RKO (cell line): ENCODE measurements around the gene SPATA31D3.
"Not testable (repeated sequence)": the region's sequence is repeated elsewhere in the genome, so short reads cannot be mapped to it uniquely, and the experiment has no call there.

ENCODE experiments used
- DNase-seq: peaks from one replicate; pipeline ENCODE4 v3.0.0-alpha.2; 2016; ENCODE audit warnings: low spot score

SPATA31D3 gene

GRCh38 chr9:81979196-81979595 lies 35.9 kb downstream of the SPATA31D3 start:
- DNase-seq: no peak

DNA sequence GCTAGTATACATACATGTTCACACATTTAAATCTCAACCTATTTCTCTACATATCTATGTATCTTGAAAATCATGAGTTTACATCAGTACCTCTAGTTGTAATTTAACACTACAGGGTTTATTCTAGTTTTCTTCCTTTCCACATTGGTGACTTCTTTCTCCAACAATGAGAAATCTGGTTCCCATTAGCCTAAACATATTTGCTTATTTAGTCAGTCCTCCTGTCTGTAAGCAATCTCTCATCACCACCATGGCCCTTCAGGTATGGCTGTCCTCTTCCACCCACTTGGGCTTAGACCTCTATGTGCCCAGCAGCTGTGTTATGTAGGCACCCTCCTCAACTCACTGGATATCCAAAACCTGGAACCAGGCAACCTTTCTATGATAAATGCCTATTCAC lies 37.3 kb downstream of the SPATA31D3 start:
- DNase-seq: no peak

DNA sequence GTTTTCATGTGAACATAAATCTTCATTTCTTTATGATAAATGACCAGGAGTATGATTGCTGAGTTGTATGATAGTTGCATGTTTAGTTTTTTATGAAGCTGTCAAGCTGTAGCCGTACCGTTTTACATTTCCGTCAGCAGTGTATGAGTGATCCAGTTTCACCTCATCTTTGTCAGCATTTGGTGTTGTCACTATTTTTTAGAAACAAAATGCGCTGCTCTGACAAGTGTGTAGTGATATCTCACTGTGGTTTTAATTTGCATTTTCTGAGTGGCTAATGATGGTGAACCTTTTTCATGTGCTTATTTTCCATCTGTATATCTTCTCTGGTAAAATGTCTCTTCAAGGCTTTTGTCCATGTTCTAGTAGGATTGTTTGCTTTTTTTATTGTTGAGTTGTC lies 38.6 kb downstream of the SPATA31D3 start:
- DNase-seq: no peak

DNA sequence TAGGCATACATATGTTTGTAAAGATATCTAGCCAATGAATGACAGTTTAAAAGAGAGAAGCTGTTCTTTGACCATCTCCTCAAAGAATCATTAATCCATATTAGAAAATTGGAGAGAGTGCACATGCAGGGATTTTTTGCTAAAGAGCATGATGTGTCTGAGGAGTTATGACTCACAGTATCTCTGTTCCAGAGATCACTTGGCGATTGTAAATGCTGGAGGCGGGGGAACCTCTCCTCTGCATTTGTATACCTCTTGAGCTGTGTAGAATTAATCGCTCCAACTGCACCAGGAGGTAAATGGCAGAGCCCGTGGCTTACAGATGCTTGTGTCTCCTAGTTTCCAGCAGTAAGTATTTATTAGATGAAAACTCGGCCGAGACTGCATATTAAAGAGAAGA lies 41.6 kb downstream of the SPATA31D3 start:
- DNase-seq: no peak

GRCh38 chr9:81986051-81986450 lies 42.8 kb downstream of the SPATA31D3 start:
- no peak for DNase-seq

- DNase-seq: not testable (repeated sequence)
Measured at GRCh38 chr9:81988472-81988871, 45.2 kb downstream of the SPATA31D3 start, which contains the start of gene SPATA31D1. Gene SPATA31D1 (plus strand): TSS chr9:81988772. CDS start chr9:81988819, 47 bp downstream.

GRCh38 chr9:81989700-81990099 lies 46.4 kb downstream of the SPATA31D3 start:
- DNase-seq: no peak

DNA sequence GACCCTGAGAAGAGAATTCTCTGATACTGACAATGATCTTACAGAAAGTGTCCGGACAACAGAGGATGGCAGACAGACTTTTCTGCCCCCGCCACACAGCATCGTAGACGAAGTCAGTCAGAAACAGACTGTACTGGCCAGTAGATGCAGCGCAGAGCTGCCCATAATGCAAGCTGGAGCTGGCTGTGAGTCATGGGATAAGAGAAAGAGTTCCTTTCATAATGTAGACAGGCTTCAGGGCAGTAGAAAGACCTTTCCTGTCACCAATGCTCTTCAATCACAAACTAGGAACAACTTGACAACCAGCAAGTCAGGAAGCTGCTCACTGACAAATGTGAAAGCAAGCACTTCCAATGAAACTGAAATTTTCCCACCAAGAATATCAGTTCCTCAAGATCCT lies 50.4 kb downstream of the SPATA31D3 start:
- DNase-seq: no peak
